ENCODE results near the gene DLX2.

DNA sequence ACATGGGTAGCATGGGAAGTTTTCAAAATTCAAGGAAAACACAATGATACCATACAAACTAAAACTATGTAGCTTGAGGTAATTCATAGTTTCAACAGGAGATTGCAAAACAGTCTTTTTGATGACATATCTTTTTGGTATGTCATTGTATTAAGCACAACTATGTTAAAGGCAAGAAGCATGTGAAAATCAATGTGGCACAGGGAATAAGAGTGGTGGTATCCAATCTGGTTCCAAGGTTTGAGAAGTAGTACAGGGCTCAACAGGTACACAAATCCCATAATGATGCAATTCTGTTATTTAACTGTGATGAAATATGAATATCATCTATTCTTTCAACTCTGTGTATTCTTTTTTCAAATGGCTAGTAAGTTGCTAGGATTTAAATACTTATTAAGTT, 16.4 kb upstream of the DLX2 start:
- TF ChIP-seq TOX (CRISPR knock-in tag; IDR thresholded peaks at IDR 0.05; ENCODE audit: borderline replicate concordance), result no peak
- TF ChIP-seq CREB5 (CRISPR knock-in tag; IDR thresholded peaks at IDR 0.05; ENCODE audit: low read depth), result no peak
- no peak for TF ChIP-seq PATZ1 (CRISPR knock-in tag; IDR thresholded peaks at IDR 0.05; ENCODE audit: borderline replicate concordance)
- TF ChIP-seq ESRRG (CRISPR knock-in tag; IDR thresholded peaks at IDR 0.05), result no peak
- TF ChIP-seq ZNF8 (CRISPR knock-in tag; IDR thresholded peaks at IDR 0.05), result no peak
- TF ChIP-seq ZC3H10 (CRISPR knock-in tag; IDR thresholded peaks at IDR 0.05), result no peak
- TF ChIP-seq ARNTL (CRISPR knock-in tag; IDR thresholded peaks at IDR 0.05; ENCODE audit: borderline replicate concordance, low read depth), result no peak
- TF ChIP-seq OSR1 (CRISPR knock-in tag; IDR thresholded peaks at IDR 0.05), result no peak
- TF ChIP-seq POU6F1 (CRISPR knock-in tag; IDR thresholded peaks at IDR 0.05; ENCODE audit: borderline replicate concordance, low read depth), result no peak
- TF ChIP-seq TCF4 (CRISPR knock-in tag; IDR thresholded peaks at IDR 0.05; ENCODE audit: borderline replicate concordance), result no peak
- no peak for TF ChIP-seq ZFP30 (CRISPR knock-in tag; IDR thresholded peaks at IDR 0.05)
- no peak for TF ChIP-seq SNAI2 (CRISPR knock-in tag; IDR thresholded peaks at IDR 0.05)
- no peak for TF ChIP-seq ZFP3 (CRISPR knock-in tag; IDR thresholded peaks at IDR 0.05)
